ENCODE measurements around the gene TMEM270.
A peak's percentile ranks its signal among the peaks of the same experiment; 100 is the strongest.
"Not testable (repeated sequence)": the region's sequence is repeated elsewhere in the genome, so short reads cannot be mapped to it uniquely, and the experiment has no call there.

TMEM270 gene

GRCh38 chr7:73852500-73852899 is 8.5 kb upstream of the TMEM270 start:
- DNase-seq (ENCODE audit: low spot score) (no peak), FAIRE-seq (no peak)

- no peak for DNase-seq (ENCODE audit: low spot score)
- no peak for FAIRE-seq
These were observed 4.0 kb upstream of the TMEM270 start for GRCh38 chr7:73856941-73857340.

- FAIRE-seq = no peak
- DNase-seq (ENCODE audit: low spot score) = no peak
These were observed 2.2 kb upstream of the TMEM270 start for GRCh38 chr7:73858807-73859206.

GRCh38 chr7:73861305-73861704 is 346 bp downstream of the TMEM270 start:
- no peak for FAIRE-seq
- DNase-seq (ENCODE audit: low spot score) = no peak

GRCh38 chr7:73864981-73865711 is 4.2 kb downstream of the TMEM270 start:
- no peak for DNase-seq (ENCODE audit: low spot score)
- no peak for FAIRE-seq

- no peak for FAIRE-seq
These were observed 4.9 kb downstream of the TMEM270 start for GRCh38 chr7:73865738-73866445.

GRCh38 chr7:73866446-73866767 is 5.4 kb downstream of the TMEM270 start:
- FAIRE-seq (no peak), DNase-seq (ENCODE audit: low spot score) (no peak)

More at GRCh38 chr7:73865738-73866445, 4.9 kb downstream of the TMEM270 start:
- peak; percentile 46 for DNase-seq (ENCODE audit: low spot score)

GRCh38 chr7:73869011-73869798 is 8.2 kb downstream of the TMEM270 start:
- FAIRE-seq = no peak
- DNase-seq (ENCODE audit: low spot score) = no peak

- FAIRE-seq (peak; percentile 27), DNase-seq (ENCODE audit: low spot score) (no peak)
These were observed 9.1 kb downstream of the TMEM270 start for GRCh38 chr7:73870041-73870492.

GRCh38 chr7:73871163-73872011 is 10.4 kb downstream of the TMEM270 start:
- DNase-seq (ENCODE audit: low spot score) (no peak), FAIRE-seq (no peak)

GRCh38 chr7:73872056-73872908 is 11.3 kb downstream of the TMEM270 start:
- no peak for FAIRE-seq
- no peak for DNase-seq (ENCODE audit: low spot score)

- FAIRE-seq (no peak), DNase-seq (ENCODE audit: low spot score) (no peak)
These were observed 15.4 kb downstream of the TMEM270 start for GRCh38 chr7:73876361-73876760.

- DNase-seq (ENCODE audit: low spot score) (no peak), FAIRE-seq (no peak)
These were observed 16.0 kb downstream of the TMEM270 start for GRCh38 chr7:73876973-73877372.

GRCh38 chr7:73879977-73880681 is 19.2 kb downstream of the TMEM270 start:
- no peak for DNase-seq (ENCODE audit: low spot score)
- FAIRE-seq = no peak

- no peak for FAIRE-seq
These were observed 19.9 kb downstream of the TMEM270 start for GRCh38 chr7:73880755-73881328.

GRCh38 chr7:73881352-73882046 is 20.5 kb downstream of the TMEM270 start:
- DNase-seq (ENCODE audit: low spot score) (no peak), FAIRE-seq (no peak)

More at GRCh38 chr7:73880755-73881328, 19.9 kb downstream of the TMEM270 start:
- no peak for DNase-seq (ENCODE audit: low spot score)

GRCh38 chr7:73882047-73882402 is 21.1 kb downstream of the TMEM270 start:
- FAIRE-seq = no peak
- no peak for DNase-seq (ENCODE audit: low spot score)

- FAIRE-seq; DNase-seq (ENCODE audit: low spot score): not testable (repeated sequence)
These were observed 24.0 kb downstream of the TMEM270 start for GRCh38 chr7:73884867-73885422.
